T-cell (primary cell): ENCODE results near the gene CDH18. TPM values are rescaled to one million over a fixed set of nuclear protein-coding genes. Genes with fewer than 3 reads are reported as not detected.

Experiments used
- ATAC-seq, 4 experiments: fragments of 200-7000 bp in 3 of 4; fragments of 150-1000 bp in 1 of 4; cut with Tn5 transposase; replicated peaks in 1 of 4; 1 replicate in 3 of 4; 2 replicates in 1 of 4; pipeline ENCODE4 v1.10.0; 2021; ENCODE audit warnings: moderate library complexity in 3 of 4, mild to moderate bottlenecking in 2 of 4, moderate number of reproducible peaks in 1 of 4
- CTCF ChIA-PET, 2 donors: fragments of 300-600 bp; sonication (Branson Sonifier 250); formaldehyde crosslinking; loops; one replicate each; lab custom pipeline; 2022; ENCODE audit warnings: antibody characterized with exemption in 2 of 2; lab: Charles Lee
- POLR2A ChIA-PET, 2 donors: fragments of 300-600 bp; sonication (Branson Sonifier 250); formaldehyde crosslinking; loops; one replicate each; lab custom pipeline; 2022; ENCODE audit warnings: antibody characterized with exemption in 2 of 2; lab: Charles Lee
- DNase-seq, 35 experiments: peaks; one replicate each; pipeline versions ENCODE4 v3.0.0 to v3.0.0-alpha.2; 2013 to 2023
- H3K27ac ChIP-seq: one replicate; pipeline ENCODE4 v1.5.1; 2013; ENCODE audit warnings: low read length
- H3K27me3 ChIP-seq, 2 experiments: replicated peaks in 1 of 2; 1 replicate in 1 of 2; 2 replicates in 1 of 2; pipeline versions ENCODE4 v1.6.1 to v1.7.0; 2013; ENCODE audit warnings: low read length in 1 of 2, mixed read lengths in 1 of 2; ENCODE audit not compliant: control insufficient read depth in 2 of 2, insufficient read depth in 2 of 2; ENCODE audit errors: extremely low read depth in 1 of 2
- H3K36me3 ChIP-seq, 2 donors: 1 replicate in 1 of 2; 2 replicates in 1 of 2; pipeline versions ENCODE4 v1.6.1 to v1.7.0; 2013; ENCODE audit warnings: low read length in 1 of 2; ENCODE audit not compliant: control insufficient read depth in 2 of 2, insufficient read depth in 1 of 2; ENCODE audit errors: extremely low read depth in 1 of 2
- H3K4me1 ChIP-seq, 2 experiments: 1 replicate in 1 of 2; 2 replicates in 1 of 2; pipeline versions ENCODE4 v1.6.1 to v1.7.0; 2013; ENCODE audit warnings: low read length in 2 of 2, mixed read lengths in 1 of 2; ENCODE audit not compliant: insufficient read depth in 2 of 2, control insufficient read depth in 1 of 2; ENCODE audit errors: extremely low read depth in 1 of 2
- H3K4me3 ChIP-seq, 2 donors: 1 replicate in 1 of 2; 2 replicates in 1 of 2; pipeline versions ENCODE4 v1.5.1 to v1.7.0; 2013; ENCODE audit warnings: mild to moderate bottlenecking in 2 of 2, low read length in 1 of 2, moderate library complexity in 1 of 2; ENCODE audit not compliant: control insufficient read depth in 1 of 2; ENCODE audit errors: extremely low read depth in 1 of 2
- H3K9me3 ChIP-seq: 2 replicates; pipeline ENCODE4 v1.7.0; 2013
- H3K27ac Mint-ChIP-seq, 2 donors: one replicate each; pipeline ENCODE4 v1.8.0; 2020 to 2021; ENCODE audit warnings: mild to moderate bottlenecking in 2 of 2, mixed read lengths in 2 of 2
- H3K27me3 Mint-ChIP-seq, 2 donors: one replicate each; pipeline ENCODE4 v1.8.0; 2021 to 2022; ENCODE audit warnings: mixed read lengths in 2 of 2
- H3K36me3 Mint-ChIP-seq: one replicate; pipeline ENCODE4 v1.8.0; 2021; ENCODE audit warnings: mixed read lengths
- H3K4me1 Mint-ChIP-seq, 3 donors: one replicate each; pipeline ENCODE4 v1.8.0; 2020 to 2022; ENCODE audit warnings: mixed read lengths in 3 of 3, mild to moderate bottlenecking in 1 of 3
- H3K4me3 Mint-ChIP-seq, 3 donors: one replicate each; pipeline ENCODE4 v1.8.0; 2020 to 2022; ENCODE audit warnings: mild to moderate bottlenecking in 3 of 3, mixed read lengths in 3 of 3, moderate library complexity in 3 of 3
- H3K9me3 Mint-ChIP-seq, 3 donors: one replicate each; pipeline ENCODE4 v1.8.0; 2020 to 2022; ENCODE audit warnings: mixed read lengths in 3 of 3
- WGBS: methylation state at CpG from one replicate; pipeline ENCODE4 v1.1.5; 2013; ENCODE audit warnings: missing lambda C conversion rate; ENCODE audit not compliant: insufficient coverage; 5-methylcytosine and 5-hydroxymethylcytosine counted together
- total RNA-seq, 35 experiments: library from RNA in 6 of 35; stranded (reverse) in 6 of 35; fragments of 120-200 nt in 1 of 35; gene quantifications; one replicate each; pipeline versions ENCODE4 v1.2.1 to v1.2.4 and lab custom pipeline; 2013 to 2026

CDH18 gene
- total RNA-seq, 5 donors from 2014 or later (not counting 1 experiment from before 2014, with no cell fraction given), result not detected

DNA sequence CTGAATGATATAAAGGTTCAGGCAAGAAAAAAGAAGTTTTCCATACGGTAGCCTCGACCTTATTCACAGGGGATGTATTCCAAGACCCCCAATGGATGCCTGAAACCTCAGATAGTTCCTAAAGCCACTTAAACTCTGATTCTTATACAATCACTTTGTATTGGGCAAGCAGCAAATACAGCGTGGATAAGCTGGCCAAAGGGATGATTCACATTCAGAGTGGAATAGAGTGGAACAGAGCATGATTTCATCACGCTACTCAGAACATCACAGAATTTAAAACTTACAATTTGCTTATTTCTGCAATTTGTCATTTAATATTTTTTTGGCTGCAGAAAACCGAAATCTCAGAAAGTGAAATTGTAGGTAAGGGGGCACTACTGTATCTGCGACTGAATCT lies 40.5 kb upstream of the CDH18 start:
- Histone ChIP-seq H3K4me3 (no peak overlapping the region), H3K9me3 (peaks cover 2% of the 10 kb centered on the region), H3K4me1 (no peaks in the 10 kb centered on the region), H3K36me3 (no peaks in the 10 kb centered on the region), H3K27ac (no peak overlapping the region), H3K27me3 (no peaks in the 10 kb centered on the region)
- no CpG with 5 or more reads among the region's 6 CpGs for WGBS
- no peaks in the 10 kb centered on the region for H3K4me1 Mint-ChIP-seq
- no peak for DNase-seq
- no peaks in the 10 kb centered on the region for H3K36me3 Mint-ChIP-seq
- H3K4me3 Mint-ChIP-seq, result no peak overlapping the region
- ChIA-PET POLR2A (no interaction called here), CTCF (no interaction called here)
- H3K27ac Mint-ChIP-seq, result no peak overlapping the region
- peaks cover 0 to 15% (median 13%) of the 10 kb centered on the region in 3 donors for H3K9me3 Mint-ChIP-seq
- H3K27me3 Mint-ChIP-seq, result no peaks in the 10 kb centered on the region
- ATAC-seq, result no peak

DNA sequence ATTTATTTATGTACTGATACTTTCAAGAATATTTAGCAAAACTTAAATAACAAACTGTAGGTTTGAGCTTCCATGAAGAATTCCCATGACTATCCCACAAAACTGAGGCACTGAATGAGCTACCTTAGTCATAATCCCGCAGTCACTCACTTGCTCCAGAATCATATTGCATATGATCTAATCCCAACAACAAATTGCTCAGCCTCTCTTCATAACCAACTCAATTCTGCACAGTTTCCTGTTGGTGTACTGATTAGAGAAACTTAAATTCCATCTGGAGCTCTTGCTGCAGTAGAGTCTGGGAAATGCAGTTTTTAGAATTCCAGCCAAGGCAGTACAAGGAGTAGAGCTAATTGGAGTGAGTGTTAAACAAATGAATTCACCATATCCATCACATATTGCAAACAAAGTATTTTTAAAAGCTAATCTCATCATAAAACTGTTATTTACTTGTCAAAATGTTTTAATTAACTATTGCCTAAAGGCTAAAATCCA lies 35.7 kb upstream of the CDH18 start:
- WGBS, result no CpG with 5 or more reads among the region's 1 CpG
- no peak overlapping the region for H3K4me3 Mint-ChIP-seq
- CTCF ChIA-PET, result no interaction called here
- H3K27ac Mint-ChIP-seq, result no peak overlapping the region
- POLR2A ChIA-PET, result no interaction called here
- no peak for ATAC-seq
- no peaks in the 10 kb centered on the region for H3K27me3 Mint-ChIP-seq
- Histone ChIP-seq H3K27me3 (no peaks in the 10 kb centered on the region), H3K4me3 (no peak overlapping the region), H3K4me1 (no peaks in the 10 kb centered on the region), H3K36me3 (no peaks in the 10 kb centered on the region), H3K27ac (no peak overlapping the region), H3K9me3 (peaks cover 2% of the 10 kb centered on the region)
- peaks cover 15 to 27% (median 17%) of the 10 kb centered on the region in 3 donors for H3K9me3 Mint-ChIP-seq
- no peaks in the 10 kb centered on the region for H3K4me1 Mint-ChIP-seq
- no peaks in the 10 kb centered on the region for H3K36me3 Mint-ChIP-seq
- no peak for DNase-seq

DNA sequence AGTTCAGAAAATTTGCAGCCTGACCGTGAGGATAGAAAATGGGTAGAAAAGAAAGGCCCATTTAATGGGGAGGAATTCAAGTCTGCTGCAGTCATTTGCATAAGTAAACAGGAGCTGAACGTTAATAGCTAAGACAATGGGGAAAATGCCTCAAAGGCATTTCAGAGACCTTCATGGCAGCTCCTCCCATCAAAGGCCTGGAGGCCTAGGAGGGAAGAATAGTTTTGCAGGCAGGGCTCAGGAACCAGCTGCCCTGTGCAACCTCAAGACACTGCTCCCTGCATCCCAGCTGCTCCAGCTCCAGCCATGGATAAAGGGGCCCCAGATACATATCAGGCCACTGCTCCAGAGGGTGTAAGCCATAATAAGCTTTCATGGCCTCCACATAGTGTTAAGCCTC lies 32.2 kb upstream of the CDH18 start:
- Mint-ChIP-seq H3K36me3 (no peaks in the 10 kb centered on the region), H3K9me3 (peaks cover 27 to 35% (median 29%) of the 10 kb centered on the region in 3 donors), H3K27ac (no peak overlapping the region), H3K4me1 (no peaks in the 10 kb centered on the region), H3K27me3 (no peaks in the 10 kb centered on the region), H3K4me3 (no peak overlapping the region)
- ChIA-PET CTCF (no interaction called here), POLR2A (no interaction called here)
- DNase-seq, result no peak
- Histone ChIP-seq H3K36me3 (no peaks in the 10 kb centered on the region), H3K27ac (no peak overlapping the region), H3K27me3 (no peaks in the 10 kb centered on the region), H3K9me3 (no peaks in the 10 kb centered on the region), H3K4me1 (no peaks in the 10 kb centered on the region), H3K4me3 (no peak overlapping the region)
- 100% methylated on average over 1 of the region's 2 CpGs for WGBS
- no peak for ATAC-seq

DNA sequence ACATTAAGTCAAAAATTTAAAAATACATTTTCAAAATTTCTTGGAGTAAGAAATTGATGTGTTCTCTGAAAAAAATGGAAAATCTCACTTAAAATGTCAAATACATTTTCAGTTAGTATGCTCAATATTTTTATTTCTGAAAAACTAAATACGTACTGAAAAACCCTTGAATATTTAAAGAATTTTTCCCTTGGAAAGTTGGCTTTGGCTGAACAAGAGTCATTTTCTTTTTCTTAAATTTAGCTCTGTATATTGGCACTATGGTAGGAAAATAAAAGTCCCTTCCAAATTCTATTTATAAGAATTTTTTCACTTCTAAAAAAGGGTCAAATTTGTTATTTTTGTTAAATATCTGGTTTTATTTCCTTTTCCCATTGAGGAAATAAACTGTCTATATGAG lies 29.0 kb upstream of the CDH18 start:
- Mint-ChIP-seq H3K36me3 (no peaks in the 10 kb centered on the region), H3K4me3 (no peak overlapping the region), H3K4me1 (no peaks in the 10 kb centered on the region), H3K9me3 (peaks cover 33 to 34% (median 33%) of the 10 kb centered on the region in 3 donors), H3K27me3 (no peaks in the 10 kb centered on the region), H3K27ac (no peak overlapping the region)
- H3K4me3 ChIP-seq, result no peak overlapping the region
- H3K9me3 ChIP-seq, result no peaks in the 10 kb centered on the region
- H3K4me1 ChIP-seq, result no peaks in the 10 kb centered on the region
- WGBS, result no CpG with 5 or more reads among the region's 1 CpG
- DNase-seq (no peak), ATAC-seq (no peak)
- no peaks in the 10 kb centered on the region for H3K36me3 ChIP-seq
- H3K27ac ChIP-seq, result no peak overlapping the region
- H3K27me3 ChIP-seq, result no peaks in the 10 kb centered on the region
- CTCF ChIA-PET, result no interaction called here
- POLR2A ChIA-PET, result interaction anchor here in 1 of 2 donors (0.6 kb wide), 1 partner anchor 70 kb away, joined by 3 read pairs; no protein-coding TSS in a partner anchor

DNA sequence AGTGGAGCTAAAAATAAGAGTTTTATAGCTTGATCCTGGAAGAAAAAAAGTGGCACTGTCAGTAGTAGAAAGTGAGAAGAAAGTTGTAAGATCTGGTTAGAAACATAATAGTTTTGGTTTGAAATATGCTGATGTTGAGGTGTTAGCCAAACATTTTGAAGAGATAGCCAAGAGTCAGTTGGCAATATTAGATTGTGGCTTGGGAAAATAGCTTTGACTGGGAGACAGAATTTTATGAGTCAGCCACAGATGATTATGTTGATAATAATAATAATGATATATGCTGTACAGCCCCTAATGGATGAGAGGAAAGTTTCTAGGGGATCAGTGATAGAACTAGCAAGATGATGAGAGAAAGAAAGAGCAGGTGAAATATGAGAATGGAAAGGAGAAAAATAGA lies 12.4 kb upstream of the CDH18 start:
- Mint-ChIP-seq H3K4me3 (no peak overlapping the region), H3K36me3 (no peaks in the 10 kb centered on the region), H3K27ac (no peak overlapping the region), H3K27me3 (no peaks in the 10 kb centered on the region), H3K4me1 (no peaks in the 10 kb centered on the region), H3K9me3 (peaks cover 14 to 31% (median 25%) of the 10 kb centered on the region in 3 donors)
- Histone ChIP-seq H3K27me3 (no peaks in the 10 kb centered on the region), H3K36me3 (no peaks in the 10 kb centered on the region), H3K4me1 (no peaks in the 10 kb centered on the region), H3K9me3 (no peaks in the 10 kb centered on the region), H3K4me3 (no peak overlapping the region), H3K27ac (no peak overlapping the region)
- no peak for DNase-seq
- POLR2A ChIA-PET, result interaction anchor here in 1 of 2 donors (0.6 kb wide), 1 partner anchor 15 kb away, joined by 3 read pairs; no protein-coding TSS in a partner anchor
- CTCF ChIA-PET, result no interaction called here
- no peak for ATAC-seq

DNA sequence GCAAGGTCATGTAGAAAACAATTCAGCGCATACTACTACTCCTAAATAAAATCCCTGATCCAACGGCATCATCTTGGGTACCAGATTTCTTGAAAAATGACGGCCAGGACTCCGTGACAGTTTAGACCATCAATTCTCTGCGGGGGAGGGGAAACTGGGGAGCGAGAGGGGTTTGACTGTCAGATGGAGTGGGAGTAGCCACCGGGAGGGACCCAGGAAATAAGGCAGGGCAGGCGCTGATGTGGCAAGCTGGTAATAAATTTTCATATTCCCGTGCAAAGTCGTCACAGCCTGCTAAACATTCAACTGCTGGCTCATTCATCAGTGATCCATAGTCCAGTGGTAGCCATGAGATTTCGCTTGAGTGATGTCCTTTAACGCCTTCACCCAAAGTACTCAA lies 457 bp upstream of the CDH18 start:
- ChIA-PET CTCF (no interaction called here), POLR2A (no interaction called here)
- Histone ChIP-seq H3K27me3 (no peaks in the 10 kb centered on the region), H3K4me1 (no peaks in the 10 kb centered on the region), H3K27ac (no peak overlapping the region), H3K9me3 (no peaks in the 10 kb centered on the region), H3K4me3 (no peak overlapping the region), H3K36me3 (no peaks in the 10 kb centered on the region)
- Mint-ChIP-seq H3K4me1 (no peaks in the 10 kb centered on the region), H3K9me3 (peaks cover 4 to 14% (median 7%) of the 10 kb centered on the region in 3 donors), H3K27ac (no peak overlapping the region), H3K36me3 (no peaks in the 10 kb centered on the region), H3K27me3 (no peaks in the 10 kb centered on the region), H3K4me3 (no peak overlapping the region)
- WGBS, result 23% methylated on average over 8 of the region's 12 CpGs
- no peak for DNase-seq
- ATAC-seq, result no peak

DNA sequence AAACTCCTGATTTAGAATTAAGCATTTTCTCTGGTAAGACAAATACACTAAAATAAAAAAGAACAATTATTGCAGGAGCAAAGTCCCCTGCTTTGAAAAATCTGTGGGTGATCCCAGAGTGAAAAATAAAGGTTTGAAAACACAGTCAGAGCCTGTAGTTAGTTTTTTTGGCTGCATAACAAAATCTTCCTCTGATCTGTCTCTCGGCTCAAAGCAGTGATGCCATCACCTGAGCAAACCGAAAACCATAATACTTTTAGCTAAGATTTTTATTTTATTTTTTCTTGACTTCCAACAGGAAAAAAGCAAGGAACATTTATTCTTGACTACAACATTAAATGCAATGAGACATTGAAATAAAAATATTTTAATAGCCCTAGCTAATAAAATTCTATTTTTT lies 1.2 kb downstream of the CDH18 start:
- Mint-ChIP-seq H3K27me3 (no peaks in the 10 kb centered on the region), H3K4me3 (no peak overlapping the region), H3K27ac (no peak overlapping the region), H3K4me1 (no peaks in the 10 kb centered on the region), H3K36me3 (no peaks in the 10 kb centered on the region), H3K9me3 (peaks cover 4 to 16% (median 7%) of the 10 kb centered on the region in 3 donors)
- no peak overlapping the region for H3K4me3 ChIP-seq
- no peak overlapping the region for H3K27ac ChIP-seq
- H3K36me3 ChIP-seq, result no peaks in the 10 kb centered on the region
- no peaks in the 10 kb centered on the region for H3K9me3 ChIP-seq
- ChIA-PET CTCF (no interaction called here), POLR2A (interaction anchor here in 1 of 2 donors (0.6 kb wide), 1 partner anchor 20 kb away, joined by 4 read pairs; no protein-coding TSS in a partner anchor)
- DNase-seq, result no peak
- no peaks in the 10 kb centered on the region for H3K27me3 ChIP-seq
- ATAC-seq, result no peak
- no CpG with 5 or more reads among the region's 2 CpGs for WGBS
- H3K4me1 ChIP-seq, result no peaks in the 10 kb centered on the region
